Lower lobe of right lung (tissue), 2 donors: Measurements from ENCODE around the gene OSCAR. TPM values are rescaled to one million over a fixed set of nuclear protein-coding genes. Genes with fewer than 3 reads are reported as not detected.
A peak's percentile ranks its signal among the peaks of the same experiment; 100 is the strongest.

Source experiments
- ATAC-seq, 2 donors: fragments of 200-7000 bp; cut with Tn5 transposase; one replicate each; pipeline ENCODE4 v1.9.1; 2020 to 2022; ENCODE audit warnings: mild to moderate bottlenecking in 2 of 2, moderate library complexity in 2 of 2
- DNase-seq: peaks from one replicate; pipeline ENCODE4 v3.0.0-alpha.2; 2020
- H3K27ac ChIP-seq: fragments of 200-600 bp; one replicate; pipeline ENCODE4 v1.8.0; 2022
- H3K27me3 ChIP-seq: fragments of 200-600 bp; one replicate; pipeline ENCODE4 v1.8.0; 2022; ENCODE audit warnings: low read depth
- H3K36me3 ChIP-seq: fragments of 200-600 bp; one replicate; pipeline ENCODE4 v1.8.0; 2022; ENCODE audit warnings: mild to moderate bottlenecking
- H3K4me1 ChIP-seq: fragments of 200-600 bp; one replicate; pipeline ENCODE4 v1.8.0; 2022
- H3K4me3 ChIP-seq: fragments of 200-600 bp; one replicate; pipeline ENCODE4 v1.8.0; 2022; ENCODE audit warnings: mild to moderate bottlenecking
- H3K9me3 ChIP-seq: fragments of 200-600 bp; one replicate; pipeline ENCODE4 v1.8.0; 2022
- intact Hi-C: fragments of 100-400 bp; cut with DNase I; formaldehyde crosslinking; loops from one replicate; pipeline ENCODE4 v1.11.0; 2022
- total RNA-seq: library from RNA; stranded (reverse); fragmentation: NEBNext Ultra II Directional; extraction: Animal tissue kit (Norgen Biotek cat#: 25700); gene quantifications from one replicate; pipeline ENCODE4 v1.2.1, GENCODE V29; 2021
- TF ChIP-seq, protein P1 (sequence below): fragments of 200-600 bp; IDR thresholded peaks from one replicate; pipeline ENCODE4 v1.8.0; 2022; ENCODE audit warnings: antibody characterized with exemption, mild to moderate bottlenecking
- donor health status: DM: no; HTN: yes; CAD: no; lungs with severe emphysema.

Gene OSCAR
- total RNA-seq, 1 donor from 2014 or later: 77.8 TPM

DNA sequence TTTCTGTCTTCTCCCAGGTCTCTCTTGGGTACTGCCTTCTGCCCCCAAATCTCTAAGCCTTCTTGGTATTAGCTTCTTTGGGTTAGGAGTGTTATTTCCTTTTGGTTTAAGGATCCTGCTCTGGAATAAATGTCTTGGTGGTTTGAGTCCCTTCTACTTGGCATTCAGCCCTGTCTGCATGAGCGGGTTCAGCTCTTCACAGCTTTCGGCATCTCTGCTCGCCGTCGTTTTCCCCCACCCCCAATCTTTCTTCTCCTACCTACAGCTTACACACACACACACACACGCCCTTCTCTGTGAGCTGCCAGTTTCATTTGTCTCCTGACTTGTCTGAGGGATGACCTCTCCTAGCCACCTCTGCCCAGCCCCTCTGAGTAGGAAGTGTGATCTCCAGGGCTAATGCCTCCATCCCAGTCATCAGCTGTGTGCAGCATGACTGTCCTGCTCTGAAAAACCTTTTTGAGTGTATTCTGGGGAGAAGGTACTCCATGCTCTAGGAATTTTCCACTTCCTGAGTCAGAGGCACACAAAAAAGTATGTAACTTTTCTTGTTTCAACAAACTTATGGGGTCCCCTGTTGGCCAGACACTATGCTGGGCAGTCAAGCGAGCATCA is 41.7 kb upstream of the OSCAR start:
- TF ChIP-seq, protein P1, sequence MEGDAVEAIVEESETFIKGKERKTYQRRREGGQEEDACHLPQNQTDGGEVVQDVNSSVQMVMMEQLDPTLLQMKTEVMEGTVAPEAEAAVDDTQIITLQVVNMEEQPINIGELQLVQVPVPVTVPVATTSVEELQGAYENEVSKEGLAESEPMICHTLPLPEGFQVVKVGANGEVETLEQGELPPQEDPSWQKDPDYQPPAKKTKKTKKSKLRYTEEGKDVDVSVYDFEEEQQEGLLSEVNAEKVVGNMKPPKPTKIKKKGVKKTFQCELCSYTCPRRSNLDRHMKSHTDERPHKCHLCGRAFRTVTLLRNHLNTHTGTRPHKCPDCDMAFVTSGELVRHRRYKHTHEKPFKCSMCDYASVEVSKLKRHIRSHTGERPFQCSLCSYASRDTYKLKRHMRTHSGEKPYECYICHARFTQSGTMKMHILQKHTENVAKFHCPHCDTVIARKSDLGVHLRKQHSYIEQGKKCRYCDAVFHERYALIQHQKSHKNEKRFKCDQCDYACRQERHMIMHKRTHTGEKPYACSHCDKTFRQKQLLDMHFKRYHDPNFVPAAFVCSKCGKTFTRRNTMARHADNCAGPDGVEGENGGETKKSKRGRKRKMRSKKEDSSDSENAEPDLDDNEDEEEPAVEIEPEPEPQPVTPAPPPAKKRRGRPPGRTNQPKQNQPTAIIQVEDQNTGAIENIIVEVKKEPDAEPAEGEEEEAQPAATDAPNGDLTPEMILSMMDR: no peak
- no peaks in the 10 kb centered on the region for H3K9me3 ChIP-seq
- intact Hi-C loops: no loop called here
- no peak overlapping the region for H3K27ac ChIP-seq
- no peaks in the 10 kb centered on the region for H3K27me3 ChIP-seq
- peaks cover 67% of the 10 kb centered on the region for H3K36me3 ChIP-seq
- ATAC-seq (no peak), DNase-seq (no peak)
- peaks cover 36% of the 10 kb centered on the region for H3K4me1 ChIP-seq
- H3K4me3 ChIP-seq: no peak overlapping the region

DNA sequence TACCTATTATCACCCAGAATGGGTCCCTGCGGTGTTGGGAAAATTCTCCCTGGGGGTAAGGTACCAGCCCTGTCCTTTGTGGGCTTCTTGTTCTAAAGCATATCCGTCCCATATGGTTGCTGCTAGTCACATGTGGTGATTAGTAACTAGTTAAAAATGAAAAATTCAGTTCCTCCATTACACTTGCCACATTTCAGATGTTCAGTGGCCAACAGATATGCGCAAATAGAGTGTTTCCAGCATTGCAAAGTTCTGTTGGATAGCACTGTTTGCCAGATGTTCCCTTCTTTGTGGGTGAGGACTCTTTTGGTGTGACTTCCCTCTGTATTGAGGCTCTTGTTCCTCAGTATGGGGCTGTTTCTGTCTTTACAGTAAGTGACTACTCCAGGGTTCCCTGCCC is 40.8 kb upstream of the OSCAR start:
- DNase-seq: no peak
- intact Hi-C loops: no loop called here
- Histone ChIP-seq H3K4me3 (no peak overlapping the region), H3K36me3 (peaks cover 58% of the 10 kb centered on the region), H3K9me3 (no peaks in the 10 kb centered on the region), H3K4me1 (peaks cover 40% of the 10 kb centered on the region), H3K27me3 (no peaks in the 10 kb centered on the region), H3K27ac (no peak overlapping the region)
- TF ChIP-seq, protein P1: no peak
- no peak for ATAC-seq

DNA sequence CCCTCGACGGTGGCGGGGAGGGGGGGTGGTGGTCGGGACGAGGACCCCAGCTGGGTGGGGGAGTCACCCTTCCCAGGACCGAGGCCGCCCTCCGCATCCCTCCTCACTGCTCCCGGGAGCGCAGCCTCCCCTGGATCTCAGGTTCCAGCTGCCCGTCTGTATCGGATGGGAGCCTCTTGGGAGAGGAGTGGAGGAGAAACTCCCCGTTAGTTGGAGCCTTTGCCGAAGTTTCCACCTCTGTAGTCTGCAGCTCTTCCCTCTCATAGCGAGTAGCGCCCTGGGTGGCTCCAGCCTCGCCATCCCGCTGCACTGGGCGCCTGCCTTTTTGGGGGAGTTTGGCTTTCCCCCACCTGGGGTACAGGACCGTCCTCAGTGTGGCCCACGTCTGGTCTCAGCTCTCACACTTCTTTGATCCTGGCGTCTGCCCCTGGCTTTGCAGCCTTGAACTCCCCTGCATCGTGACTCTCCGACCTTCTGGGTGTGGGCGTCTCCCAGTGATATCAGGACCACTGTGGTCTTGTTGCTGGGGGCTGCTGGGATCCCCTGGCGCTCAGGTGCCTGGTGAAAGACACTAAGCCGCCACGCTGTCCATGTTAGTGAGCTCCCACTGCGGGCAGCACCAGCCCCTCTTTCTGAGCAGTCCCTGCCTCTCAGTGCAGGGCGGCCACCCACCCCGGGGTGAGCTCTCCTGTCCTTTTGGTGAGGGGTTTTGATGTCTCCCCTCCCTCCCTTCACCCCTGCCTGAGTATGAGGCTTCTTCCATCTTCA is 38.1 kb upstream of the OSCAR start:
- ATAC-seq: no peak
- Histone ChIP-seq H3K36me3 (peaks cover 31% of the 10 kb centered on the region), H3K4me1 (peaks cover 47% of the 10 kb centered on the region), H3K27me3 (no peaks in the 10 kb centered on the region), H3K9me3 (no peaks in the 10 kb centered on the region), H3K27ac (peak overlapping the region; percentile 96), H3K4me3 (peak overlapping the region; percentile 94)
- TF ChIP-seq, protein P1: no peak
- no peak for DNase-seq
- intact Hi-C loops: no loop called here

DNA sequence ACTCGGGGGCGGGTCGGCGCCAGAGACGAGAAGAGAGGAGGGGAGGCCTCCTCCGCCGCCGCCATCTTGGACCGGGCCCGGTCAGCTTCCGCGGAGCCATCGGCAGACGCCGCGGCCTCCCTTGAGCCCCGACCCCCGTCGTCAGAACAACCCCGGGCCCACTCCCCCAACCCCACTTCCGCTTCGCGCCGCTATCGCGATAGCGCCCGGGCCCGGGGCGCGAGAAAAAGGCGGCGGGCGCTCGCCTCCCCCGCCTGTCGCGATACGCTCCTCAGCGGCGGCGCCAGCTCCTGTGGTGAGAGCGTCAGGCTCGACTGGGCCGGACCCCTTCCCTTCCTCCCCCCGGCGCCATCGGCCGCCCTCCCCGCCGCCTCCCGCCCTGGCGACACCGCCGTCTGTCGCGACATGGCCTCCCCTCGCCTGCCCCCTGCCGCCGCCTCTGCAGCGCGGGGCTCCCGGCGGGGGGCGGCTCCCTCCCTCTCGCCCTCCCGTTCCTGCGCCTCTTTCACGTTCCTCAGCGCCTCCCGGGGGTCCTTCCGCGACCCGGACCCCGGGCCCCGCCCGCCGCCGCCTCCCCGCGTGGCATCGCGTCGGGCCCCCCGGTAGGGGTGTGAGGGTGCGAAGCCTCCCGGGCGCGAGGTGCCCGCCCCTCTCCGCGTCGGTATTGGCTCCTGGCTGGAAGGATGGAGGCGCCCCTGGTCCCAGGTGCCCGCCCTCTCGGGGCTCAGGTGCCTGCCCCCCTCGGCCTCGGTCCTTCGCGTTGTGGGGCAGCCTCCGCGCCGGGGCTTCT is 37.3 kb upstream of the OSCAR start, which contains the start of gene CNOT3:
Gene CNOT3 (plus strand): TSS at position 64 of the 790 bp plus-strand sequence. CDS start 5,217 bp downstream, outside the sequence.
- peak in 1 of 2 donors; percentile 4 for ATAC-seq
- DNase-seq: peak; percentile 57
- no peaks in the 10 kb centered on the region for H3K27me3 ChIP-seq

More for the DNA sequence above, 37.3 kb upstream of the OSCAR start, which contains the start of gene CNOT3:
- Histone ChIP-seq H3K9me3 (no peaks in the 10 kb centered on the region), H3K4me1 (peaks cover 47% of the 10 kb centered on the region), H3K36me3 (peaks cover 23% of the 10 kb centered on the region), H3K27ac (peak within 1 kb of the TSS; percentile 96), H3K4me3 (peak within 1 kb of the TSS; percentile 94)
- TF ChIP-seq, protein P1: peak; percentile 7
- intact Hi-C loops: no loop called here
